CD4-positive, alpha-beta T cell treated with Interleukin-4 for 1 hour (primary cell): ENCODE results near the gene CDADC1.

Experiments used
- DNase-seq, 2 donors: peaks; one replicate each; pipeline ENCODE4 v3.0.0-alpha.2; 2020 to 2022

Gene CDADC1

GRCh38 chr13:49247643-49248621 lies at the start of gene CDADC1:
Gene CDADC1, plus strand, starts transcription at chr13:49247925. Its CDS starts 113 bp downstream, at chr13:49248038.
- peak; percentile 94 to 95 for DNase-seq

GRCh38 chr13:49206641-49207040 lies 41.1 kb upstream of the CDADC1 start:
- no peak for DNase-seq

- DNase-seq = no peak
These were observed 39.1 kb upstream of the CDADC1 start for GRCh38 chr13:49208619-49209018.

- DNase-seq = no peak
These were observed 37.6 kb upstream of the CDADC1 start for GRCh38 chr13:49210114-49210513.

- no peak for DNase-seq
These were observed 37.1 kb upstream of the CDADC1 start for GRCh38 chr13:49210669-49211068.

GRCh38 chr13:49213539-49213938 lies 34.2 kb upstream of the CDADC1 start:
- no peak for DNase-seq

- DNase-seq = no peak
These were observed 33.5 kb upstream of the CDADC1 start for GRCh38 chr13:49213997-49214916.

GRCh38 chr13:49214917-49215376 lies 32.8 kb upstream of the CDADC1 start:
- DNase-seq = peak; percentile 50 to 65

- DNase-seq = no peak
These were observed 31.4 kb upstream of the CDADC1 start for GRCh38 chr13:49216334-49216733.

GRCh38 chr13:49217962-49218492 lies 29.7 kb upstream of the CDADC1 start:
- DNase-seq = no peak

- DNase-seq = no peak
These were observed 29.2 kb upstream of the CDADC1 start for GRCh38 chr13:49218493-49219051.

GRCh38 chr13:49219647-49220035 lies 28.1 kb upstream of the CDADC1 start:
- no peak for DNase-seq

GRCh38 chr13:49220036-49220855 lies 27.5 kb upstream of the CDADC1 start, which contains the start of gene MLNR:
Gene MLNR, plus strand, starts transcription at chr13:49220338. Its CDS starts 0 bp downstream, at chr13:49220338.
- peak; percentile 22 to 24 for DNase-seq

- no peak for DNase-seq
These were observed 26.7 kb upstream of the CDADC1 start for GRCh38 chr13:49220856-49221589.

GRCh38 chr13:49221590-49221965 lies 26.1 kb upstream of the CDADC1 start:
- no peak for DNase-seq

- no peak for DNase-seq
These were observed 22.3 kb upstream of the CDADC1 start for GRCh38 chr13:49225223-49226042.

- DNase-seq = no peak
These were observed 21.1 kb upstream of the CDADC1 start for GRCh38 chr13:49226613-49227012.

- DNase-seq = no peak
These were observed 13.0 kb upstream of the CDADC1 start for GRCh38 chr13:49234741-49235140.

- no peak for DNase-seq
These were observed 11.8 kb upstream of the CDADC1 start for GRCh38 chr13:49235856-49236431.

GRCh38 chr13:49238621-49239020 lies 9.1 kb upstream of the CDADC1 start:
- DNase-seq = no peak
